Prostate gland (tissue), 2 donors: ENCODE results near the gene CALB2. TPM values are rescaled to one million over a fixed set of nuclear protein-coding genes. Genes with fewer than 3 reads are reported as not detected.

ENCODE experiments used
- DNase-seq: peaks from one replicate; pipeline ENCODE4 v3.0.0-alpha.2; 2019; ENCODE audit warnings: low spot score
- H3K27ac ChIP-seq, 2 donors: fragments of 200-600 bp; sonication (generic); 2 replicates each; pipeline ENCODE4 v1.5.1; 2017 to 2019
- H3K27me3 ChIP-seq: fragments of 200-600 bp; sonication (generic); replicated peaks from 2 replicates; pipeline ENCODE4 v1.5.1; 2019; ENCODE audit not compliant: insufficient read depth
- H3K36me3 ChIP-seq, 2 donors: fragments of 200-600 bp; sonication (generic); 1 replicate in 1 of 2; 2 replicates in 1 of 2; pipeline versions ENCODE4 v1.5.1 to v1.8.1; 2017 to 2019
- H3K4me1 ChIP-seq: fragments of 200-600 bp; sonication (generic); replicated peaks from 2 replicates; pipeline ENCODE4 v1.5.1; 2019
- H3K4me3 ChIP-seq, 2 donors: fragments of 200-600 bp; sonication (generic); 2 replicates each; pipeline ENCODE4 v1.5.1; 2017 to 2019
- H3K9me3 ChIP-seq: fragments of 200-600 bp; sonication (generic); 2 replicates; pipeline ENCODE4 v1.5.1; 2017
- CTCF ChIP-seq, 4 experiments: fragments of 200-600 bp in 2 of 4; fragments of 450-650 bp in 2 of 4; sonication (generic) in 2 of 4; IDR thresholded peaks; 1 replicate in 3 of 4; 2 replicates in 1 of 4; pipeline ENCODE4 v1.5.1; 2016 to 2019; ENCODE audit warnings: antibody characterized with exemption in 4 of 4, mild to moderate bottlenecking in 2 of 4, moderate library complexity in 2 of 4
- POLR2A ChIP-seq: fragments of 450-650 bp; IDR thresholded peaks from one replicate; pipeline ENCODE4 v1.6.1; 2016; ENCODE audit warnings: antibody characterized with exemption, mild to moderate bottlenecking
- POLR2AphosphoS5 ChIP-seq: sonication (generic); formaldehyde crosslinking; IDR thresholded peaks from one replicate; pipeline ENCODE4 v1.6.1; 2017; ENCODE audit warnings: antibody characterized with exemption
- WGBS: methylation state at CpG from one replicate; pipeline ENCODE4 v1.1.5; 2018; 5-methylcytosine and 5-hydroxymethylcytosine counted together
- intact Hi-C: fragments of 100-400 bp; cut with DNase I; formaldehyde crosslinking; loops from one replicate; pipeline ENCODE4 v1.14.2; 2022
- total RNA-seq, 2 donors: library from RNA; depleted of rRNA; stranded (reverse); fragments of >200 nt; gene quantifications; one replicate each; pipeline ENCODE4 v1.1.0, GENCODE V29; 2016

The CALB2 gene
- total RNA-seq, 2 donors from 2014 or later: 2.4 to 6.9 TPM

- Histone ChIP-seq H3K4me3 (no peak overlapping the region), H3K27ac (no peak overlapping the region), H3K4me1 (no peaks in the 10 kb centered on the region), H3K9me3 (no peaks in the 10 kb centered on the region), H3K36me3 (no peaks in the 10 kb centered on the region), H3K27me3 (no peaks in the 10 kb centered on the region)
- WGBS: 79% methylated on average over 3 of the region's 3 CpGs
- intact Hi-C loops: no loop called here
- no peak for TF ChIP-seq POLR2AphosphoS5
- TF ChIP-seq CTCF (IDR thresholded peaks at IDR 0.05): no peak
- TF ChIP-seq POLR2A: no peak
- no peak for DNase-seq
Observed at GRCh38 chr16:71429581-71429980, 71.1 kb downstream of the CALB2 start.

GRCh38 chr16:71430744-71431143, 72.2 kb downstream of the CALB2 start:
- H3K4me3 ChIP-seq: no peak overlapping the region
- no peaks in the 10 kb centered on the region for H3K36me3 ChIP-seq
- H3K9me3 ChIP-seq: no peaks in the 10 kb centered on the region
- no peaks in the 10 kb centered on the region for H3K4me1 ChIP-seq
- H3K27me3 ChIP-seq: no peaks in the 10 kb centered on the region
- no peak for DNase-seq
- intact Hi-C loops: no loop called here
- H3K27ac ChIP-seq: no peak overlapping the region
- WGBS: 70% methylated on average over 6 of the region's 6 CpGs
- TF ChIP-seq CTCF (IDR thresholded peaks at IDR 0.05) (no peak), POLR2AphosphoS5 (no peak)

GRCh38 chr16:71431176-71431575, 72.7 kb downstream of the CALB2 start:
- no peak for DNase-seq
- H3K4me1 ChIP-seq: no peaks in the 10 kb centered on the region
- H3K36me3 ChIP-seq: no peaks in the 10 kb centered on the region
- intact Hi-C loops: no loop called here
- no peak overlapping the region for H3K27ac ChIP-seq
- H3K4me3 ChIP-seq: no peak overlapping the region
- 88% methylated on average over 14 of the region's 14 CpGs for WGBS
- no peaks in the 10 kb centered on the region for H3K9me3 ChIP-seq
- TF ChIP-seq POLR2AphosphoS5 (no peak), POLR2A (no peak), CTCF (IDR thresholded peaks at IDR 0.05) (no peak)
- no peaks in the 10 kb centered on the region for H3K27me3 ChIP-seq

GRCh38 chr16:71431991-71432390, 73.5 kb downstream of the CALB2 start:
- Histone ChIP-seq H3K4me1 (no peaks in the 10 kb centered on the region), H3K4me3 (no peak overlapping the region), H3K9me3 (no peaks in the 10 kb centered on the region), H3K27ac (no peak overlapping the region), H3K27me3 (no peaks in the 10 kb centered on the region), H3K36me3 (no peaks in the 10 kb centered on the region)
- intact Hi-C loops: no loop called here
- TF ChIP-seq CTCF (IDR thresholded peaks at IDR 0.05) (no peak), POLR2A (no peak), POLR2AphosphoS5 (no peak)
- 92% methylated on average over 8 of the region's 9 CpGs for WGBS
- no peak for DNase-seq

- H3K36me3 ChIP-seq: no peaks in the 10 kb centered on the region
- no peaks in the 10 kb centered on the region for H3K27me3 ChIP-seq
- no peak for DNase-seq
- no peak overlapping the region for H3K27ac ChIP-seq
- no peaks in the 10 kb centered on the region for H3K4me1 ChIP-seq
- no peaks in the 10 kb centered on the region for H3K9me3 ChIP-seq
- 72% methylated on average over 6 of the region's 6 CpGs for WGBS
- TF ChIP-seq CTCF (IDR thresholded peaks at IDR 0.05) (no peak), POLR2A (no peak), POLR2AphosphoS5 (no peak)
- no peak overlapping the region for H3K4me3 ChIP-seq
- intact Hi-C loops: no loop called here
Observed at GRCh38 chr16:71432906-71433305, 74.4 kb downstream of the CALB2 start.
